A549 (cell line): ENCODE data around the gene CCSAP.

Source experiments
- NR3C1 ChIP-seq: fragments of >200 bp; sonication (Bioruptor Twin); formaldehyde crosslinking; IDR thresholded peaks from 3 replicates; pipeline ENCODE4 v1.6.1; 2017
- POLR2A ChIP-seq: IDR thresholded peaks from 2 replicates; pipeline ENCODE4 v1.6.1; 2012; ENCODE audit warnings: mild to moderate bottlenecking, low read length
- RAD21 ChIP-seq, 2 experiments: fragments of >200 bp in 1 of 2; sonication (Bioruptor Twin) in 1 of 2; formaldehyde crosslinking in 1 of 2; IDR thresholded peaks in 1 of 2; conservative IDR thresholded peaks in 1 of 2; 2 replicates in 1 of 2; 3 replicates in 1 of 2; pipeline ENCODE4 v1.6.1; 2012 to 2018; ENCODE audit warnings: inconsistent platforms in 1 of 2
- TF ChIP-seq, protein P1 (sequence below): fragments of >200 bp; sonication (Bioruptor Twin); formaldehyde crosslinking; IDR thresholded peaks from 3 replicates; pipeline ENCODE4 v1.5.1; 2016

DNA sequence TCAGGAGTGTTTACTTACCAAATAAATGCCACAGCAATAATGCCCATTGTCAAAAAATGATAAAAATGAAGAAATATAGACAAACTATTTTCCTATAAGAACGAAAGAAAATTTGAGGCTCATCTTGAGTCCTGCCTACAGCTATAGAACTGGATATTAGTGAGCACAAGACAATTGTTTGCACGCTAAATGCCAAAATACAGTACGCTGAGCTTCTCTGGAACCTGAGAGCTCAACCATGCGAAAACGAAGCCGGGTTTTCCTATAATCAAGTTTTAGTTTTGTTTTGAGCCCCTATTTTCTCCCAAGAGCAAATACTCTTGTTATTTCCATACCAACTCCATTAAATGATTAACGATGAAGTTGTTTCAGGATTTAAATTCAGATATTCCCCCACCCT lies 42.0 kb upstream of the CCSAP start:
- TF ChIP-seq, protein P1, sequence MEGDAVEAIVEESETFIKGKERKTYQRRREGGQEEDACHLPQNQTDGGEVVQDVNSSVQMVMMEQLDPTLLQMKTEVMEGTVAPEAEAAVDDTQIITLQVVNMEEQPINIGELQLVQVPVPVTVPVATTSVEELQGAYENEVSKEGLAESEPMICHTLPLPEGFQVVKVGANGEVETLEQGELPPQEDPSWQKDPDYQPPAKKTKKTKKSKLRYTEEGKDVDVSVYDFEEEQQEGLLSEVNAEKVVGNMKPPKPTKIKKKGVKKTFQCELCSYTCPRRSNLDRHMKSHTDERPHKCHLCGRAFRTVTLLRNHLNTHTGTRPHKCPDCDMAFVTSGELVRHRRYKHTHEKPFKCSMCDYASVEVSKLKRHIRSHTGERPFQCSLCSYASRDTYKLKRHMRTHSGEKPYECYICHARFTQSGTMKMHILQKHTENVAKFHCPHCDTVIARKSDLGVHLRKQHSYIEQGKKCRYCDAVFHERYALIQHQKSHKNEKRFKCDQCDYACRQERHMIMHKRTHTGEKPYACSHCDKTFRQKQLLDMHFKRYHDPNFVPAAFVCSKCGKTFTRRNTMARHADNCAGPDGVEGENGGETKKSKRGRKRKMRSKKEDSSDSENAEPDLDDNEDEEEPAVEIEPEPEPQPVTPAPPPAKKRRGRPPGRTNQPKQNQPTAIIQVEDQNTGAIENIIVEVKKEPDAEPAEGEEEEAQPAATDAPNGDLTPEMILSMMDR = no peak
- TF ChIP-seq POLR2A (no peak), NR3C1 (no peak), RAD21 (conservative IDR thresholded peaks at IDR 0.05 in 1 of 2, IDR thresholded peaks at IDR 0.05 in 1 of 2) (no peak)
